HG02885 (cell line): ENCODE measurements around the gene SLC26A9.

Experiments
- ATAC-seq: cut with Tn5 transposase; IDR thresholded peaks from one replicate; pipeline ENCODE4 v1.9.1; 2021; ENCODE audit warnings: mild to moderate bottlenecking; ENCODE audit not compliant: unreplicated experiment, poor library complexity

The SLC26A9 gene

GRCh38 chr1:205943245-205943644 lies at the start of gene SLC26A9:
SLC26A9 (minus strand) TSS chr1:205943456; CDS start chr1:205935820, 7,636 bp downstream.
- no peak for ATAC-seq

GRCh38 chr1:205992218-205992882 lies 49.1 kb upstream of the SLC26A9 start:
- no peak for ATAC-seq

GRCh38 chr1:205991237-205991636 lies 48.0 kb upstream of the SLC26A9 start:
- ATAC-seq: no peak

- no peak for ATAC-seq
Observed at GRCh38 chr1:205990226-205990625, 47.0 kb upstream of the SLC26A9 start.

GRCh38 chr1:205989786-205990185 lies 46.5 kb upstream of the SLC26A9 start:
- no peak for ATAC-seq

GRCh38 chr1:205988585-205988995 lies 45.3 kb upstream of the SLC26A9 start:
- ATAC-seq: no peak

- ATAC-seq: no peak
Observed at GRCh38 chr1:205986861-205987260, 43.6 kb upstream of the SLC26A9 start.

- ATAC-seq: no peak
Observed at GRCh38 chr1:205986292-205986691, 43.0 kb upstream of the SLC26A9 start.

- ATAC-seq: no peak
Observed at GRCh38 chr1:205985330-205986005, 42.2 kb upstream of the SLC26A9 start.

- no peak for ATAC-seq
Observed at GRCh38 chr1:205983925-205984725, 40.9 kb upstream of the SLC26A9 start.

- ATAC-seq: no peak
Observed at GRCh38 chr1:205981257-205981656, 38.0 kb upstream of the SLC26A9 start.

GRCh38 chr1:205980237-205980870 lies 37.1 kb upstream of the SLC26A9 start:
- ATAC-seq: no peak

GRCh38 chr1:205979301-205979700 lies 36.0 kb upstream of the SLC26A9 start:
- ATAC-seq: no peak

- no peak for ATAC-seq
Observed at GRCh38 chr1:205978676-205979075, 35.4 kb upstream of the SLC26A9 start.

- ATAC-seq: peak; percentile 50
Observed at GRCh38 chr1:205977402-205978014, 34.3 kb upstream of the SLC26A9 start.

- no peak for ATAC-seq
Observed at GRCh38 chr1:205976708-205977401, 33.6 kb upstream of the SLC26A9 start.

- ATAC-seq: no peak
Observed at GRCh38 chr1:205976036-205976435, 32.8 kb upstream of the SLC26A9 start.

GRCh38 chr1:205975387-205975998 lies 32.2 kb upstream of the SLC26A9 start:
- no peak for ATAC-seq

- ATAC-seq: no peak
Observed at GRCh38 chr1:205974712-205975111, 31.5 kb upstream of the SLC26A9 start.
